HCT116 (cell line): ENCODE measurements around the gene KPNA2. TPM values are rescaled to one million over a fixed set of nuclear protein-coding genes. Genes with fewer than 3 reads are reported as not detected.
"Not testable (repeated sequence)": the region's sequence is repeated elsewhere in the genome, so short reads cannot be mapped to it uniquely, and the experiment has no call there.

Experiments used
- ATAC-seq: fragments of 200-7000 bp; cut with Tn5 transposase; 2 replicates; pipeline ENCODE4 v1.9.1; 2020; ENCODE audit warnings: mild to moderate bottlenecking, moderate library complexity
- BruUV-seq: library from RNA; stranded (reverse); fragments of 400-500 nt; replicated peaks from 2 replicates; lab custom pipeline; 2021; lab: Mats Ljungman, UMichigan
- CTCF ChIA-PET: fragments of 300-600 bp; sonication (Branson Sonifier 250); formaldehyde crosslinking; loops from one replicate; lab custom pipeline; 2021; ENCODE audit warnings: antibody characterized with exemption; lab: Charles Lee
- POLR2A ChIA-PET: fragments of 300-600, 350-600 bp; sonication (Branson Sonifier 250); formaldehyde crosslinking; loops from one replicate; lab custom pipeline; 2021; ENCODE audit warnings: antibody characterized with exemption; lab: Charles Lee
- RAD21 ChIA-PET, 2 experiments: fragments of 300-600 bp; sonication (Branson Sonifier 250); formaldehyde crosslinking; loops; one replicate each; lab custom pipeline; 2023; ENCODE audit warnings: low total read pairs in 2 of 2; ENCODE audit not compliant: uncharacterized antibody in 2 of 2, unreplicated experiment in 2 of 2, low non-redundant PET in 1 of 2; lab: Charles Lee
- DNase-seq: peaks from one replicate; pipeline ENCODE4 v3.0.0-alpha.2; 2010; ENCODE audit warnings: low read depth, low spot score
- H2AFZ ChIP-seq: fragments of 200-600 bp; shearing (Covaris generic), sonication (generic); 2 replicates; pipeline ENCODE4 v1.6.1; 2017; ENCODE audit warnings: low read depth, mixed run types, mixed read lengths, antibody characterized with exemption, low read length; ENCODE audit not compliant: poor library complexity, severe bottlenecking
- H3K27ac ChIP-seq: 2 replicates; pipeline ENCODE4 v1.5.1; 2012; ENCODE audit warnings: low read depth, low read length
- H3K27me3 ChIP-seq: fragments of 200-600 bp; sonication (generic); 2 replicates; pipeline ENCODE4 v1.6.1; 2016; ENCODE audit warnings: mixed run types, low read length, mixed read lengths; ENCODE audit not compliant: insufficient read depth
- H3K36me3 ChIP-seq, 2 experiments: fragments of 200-500 bp in 1 of 2; fragments of 200-600 bp in 1 of 2; sonication (Bioruptor generic) in 1 of 2; sonication (generic) in 1 of 2; 2 replicates each; pipeline versions ENCODE4 v1.5.1 to v1.6.1; 2014 to 2016; ENCODE audit warnings: low read length in 2 of 2, inconsistent platforms in 1 of 2, mixed read lengths in 1 of 2, mixed run types in 1 of 2; ENCODE audit not compliant: insufficient read depth in 2 of 2, control insufficient read depth in 1 of 2
- H3K4me1 ChIP-seq, 2 experiments: fragments of 200-600 bp in 1 of 2; sonication (generic) in 1 of 2; 2 replicates each; pipeline versions ENCODE4 v1.5.1 to v1.6.1; 2012 to 2017; ENCODE audit warnings: low read length in 2 of 2, inconsistent platforms in 1 of 2, mild to moderate bottlenecking in 1 of 2, mixed read lengths in 1 of 2, mixed run types in 1 of 2, moderate library complexity in 1 of 2; ENCODE audit not compliant: insufficient read depth in 2 of 2, control insufficient read depth in 1 of 2
- H3K4me2 ChIP-seq: fragments of 200-600 bp; sonication (generic); 2 replicates; pipeline ENCODE4 v1.6.1; 2017; ENCODE audit warnings: mixed run types, low read length, mixed read lengths
- H3K4me3 ChIP-seq, 2 experiments: fragments of 200-600 bp in 1 of 2; sonication (generic) in 1 of 2; replicated peaks in 1 of 2; 2 replicates each; pipeline ENCODE4 v1.5.1; 2011 to 2016; ENCODE audit warnings: low read length in 2 of 2, control low read depth in 1 of 2, low read depth in 1 of 2, mild to moderate bottlenecking in 1 of 2, mixed read lengths in 1 of 2, mixed run types in 1 of 2
- H3K79me2 ChIP-seq: fragments of 200-600 bp; sonication (generic); 2 replicates; pipeline ENCODE4 v1.6.1; 2017; ENCODE audit warnings: mild to moderate bottlenecking, mixed run types, low read length, moderate library complexity, mixed read lengths; ENCODE audit not compliant: insufficient read depth
- H3K9ac ChIP-seq: fragments of 200-600 bp; sonication (generic); 2 replicates; pipeline ENCODE4 v1.6.1; 2016; ENCODE audit warnings: low read length, mixed read lengths
- H3K9me2 ChIP-seq: fragments of 200-600 bp; sonication (generic), shearing (Covaris generic); 2 replicates; pipeline ENCODE4 v1.6.1; 2017; ENCODE audit warnings: mixed run types, mild to moderate bottlenecking, moderate library complexity; ENCODE audit not compliant: insufficient read depth
- H3K9me3 ChIP-seq, 2 experiments: fragments of 200-500 bp in 1 of 2; fragments of 200-600 bp in 1 of 2; sonication (Bioruptor generic) in 1 of 2; sonication (generic) in 1 of 2; 2 replicates each; pipeline ENCODE4 v1.6.1; 2014 to 2017; ENCODE audit warnings: low read length in 2 of 2, mixed read lengths in 2 of 2, inconsistent platforms in 1 of 2, low read depth in 1 of 2, mild to moderate bottlenecking in 1 of 2, mixed run types in 1 of 2, moderate library complexity in 1 of 2; ENCODE audit not compliant: control insufficient read depth in 1 of 2, insufficient read depth in 1 of 2
- H4K20me1 ChIP-seq: fragments of 200-600 bp; sonication (generic), shearing (Covaris generic); 2 replicates; pipeline ENCODE4 v1.6.1; 2017; ENCODE audit warnings: mixed run types, mild to moderate bottlenecking, moderate library complexity; ENCODE audit not compliant: insufficient read depth
- CBX3 ChIP-seq: IDR thresholded peaks from 2 replicates; pipeline ENCODE4 v1.6.1; 2012; ENCODE audit warnings: low read depth
- CEBPB ChIP-seq: IDR thresholded peaks from 2 replicates; pipeline ENCODE4 v1.6.1; 2012; ENCODE audit warnings: low read depth
- EGR1 ChIP-seq: IDR thresholded peaks from 2 replicates; pipeline ENCODE4 v1.6.1; 2012; ENCODE audit warnings: low read depth
- EZH2 ChIP-seq: fragments of 200-600 bp; sonication (generic); IDR thresholded peaks from 2 replicates; pipeline ENCODE4 v1.6.1; 2017; ENCODE audit warnings: antibody characterized with exemption, mixed run types
- POLR2A ChIP-seq: IDR thresholded peaks from 2 replicates; pipeline ENCODE4 v1.7.0; 2011; ENCODE audit warnings: borderline replicate concordance; ENCODE audit not compliant: insufficient read depth, insufficient read length; ENCODE audit errors: extremely low read depth
- TCF7L2 ChIP-seq: IDR thresholded peaks from 2 replicates; pipeline ENCODE4 v1.7.0; 2011; ENCODE audit warnings: borderline replicate concordance, inconsistent platforms; ENCODE audit not compliant: insufficient read depth, insufficient read length; ENCODE audit errors: extremely low read depth
- YY1 ChIP-seq: IDR thresholded peaks from 2 replicates; pipeline ENCODE4 v1.6.1; 2011; ENCODE audit warnings: low read length, low read depth, moderate library complexity, mild to moderate bottlenecking; ENCODE audit not compliant: insufficient replicate concordance; ENCODE audit errors: extremely low read depth
- ZNF274 ChIP-seq: fragments of 200-500 bp; sonication (Bioruptor generic); IDR thresholded peaks from 2 replicates; pipeline ENCODE4 v1.6.1; 2014; ENCODE audit warnings: mild to moderate bottlenecking, low read depth, low read length, inconsistent platforms
- intact Hi-C: fragments of 100-400 bp; cut with micrococcal nuclease; formaldehyde crosslinking; loops from 2 replicates; pipeline ENCODE4 v1.10.0; 2022
- total RNA-seq: library from RNA; stranded (reverse); gene quantifications from one replicate; pipeline ENCODE4 v1.2.1, GENCODE V29; 2021; ENCODE audit not compliant: unreplicated experiment

The KPNA2 gene
- total RNA-seq, 1 experiment from 2014 or later: 330 TPM

GRCh38 chr17:68051321-68052312 lies 16.1 kb downstream of the KPNA2 start:
- H3K9ac ChIP-seq, ATAC-seq, H3K4me1 ChIP-seq, H3K9me3 ChIP-seq, CTCF ChIA-PET, RAD21 ChIA-PET, H3K36me3 ChIP-seq, H3K4me3 ChIP-seq, H3K27ac ChIP-seq, H3K27me3 ChIP-seq, H4K20me1 ChIP-seq, H3K4me2 ChIP-seq, BruUV-seq, DNase-seq, H2AFZ ChIP-seq, H3K79me2 ChIP-seq, H3K9me2 ChIP-seq: not testable (repeated sequence)
- POLR2A ChIA-PET: interaction anchor here (0.8 to 2.3 kb wide), 2 partner anchors 15 to 117 kb away, joined by 3 to 6 read pairs; no protein-coding TSS in a partner anchor
- intact Hi-C loops: loop anchor here (10.0 kb wide), 1 partner anchor 153 kb away; no protein-coding TSS in a partner anchor

- Histone ChIP-seq H3K4me1 (no peaks in the 10 kb centered on the region), H3K9me2 (no peaks in the 10 kb centered on the region), H3K4me2 (no peak overlapping the region), H3K9ac (no peak overlapping the region)
- no peak for ATAC-seq
- no TSS peak for BruUV-seq
- CTCF ChIA-PET: no interaction called here
- TF ChIP-seq CEBPB (no peak), TCF7L2 (no peak), CBX3 (no peak), ZNF274 (no peak), EGR1 (no peak), EZH2 (no peak), YY1 (no peak), POLR2A (no peak)
- TF ChIP-seq, all 23 proteins: peak for 0
- Histone ChIP-seq H3K4me3 (no peak overlapping the region), H3K9me3 (no peaks in the 10 kb centered on the region), H4K20me1 (no peaks in the 10 kb centered on the region), H3K79me2 (no peaks in the 10 kb centered on the region), H3K27ac (no peak overlapping the region), H3K27me3 (no peaks in the 10 kb centered on the region), H3K36me3 (no peaks in the 10 kb centered on the region), H2AFZ (no peak overlapping the region)
- no peak for DNase-seq
- ChIA-PET RAD21 (no interaction called here), POLR2A (interaction anchor here (0.8 kb wide), 1 partner anchor 116 kb away, joined by 3 read pairs; no protein-coding TSS in a partner anchor)
- intact Hi-C loops: loop anchor here (10.0 kb wide), 1 partner anchor 152 kb away; no protein-coding TSS in a partner anchor
Observed at GRCh38 chr17:68052810-68053209, 17.3 kb downstream of the KPNA2 start.
